ENCODE data around the gene UCP3.

DNA sequence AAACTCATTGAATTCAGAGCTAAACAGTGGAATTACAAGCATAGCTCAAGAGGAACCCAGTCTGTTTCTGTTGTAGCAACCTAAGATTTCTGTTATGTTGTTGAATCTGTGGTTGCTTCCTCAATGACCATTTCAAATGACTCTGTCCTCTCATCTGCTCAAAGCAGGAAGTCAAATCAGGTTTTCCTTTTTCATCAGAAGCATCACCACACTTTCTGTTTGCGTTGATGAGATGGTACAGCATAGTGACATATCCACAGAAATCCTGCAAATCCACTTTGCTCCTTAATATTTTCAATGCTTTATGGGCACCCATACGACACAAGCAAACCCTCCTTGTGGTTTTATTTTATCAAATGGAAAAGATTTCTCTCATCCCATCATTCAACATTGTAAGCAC is 13.6 kb downstream of the UCP3 start:
- no peak for TF ChIP-seq EZH2 (IDR thresholded peaks at IDR 0.05)
- no peak for TF ChIP-seq POLR2A (IDR thresholded peaks at IDR 0.05; ENCODE audit: borderline replicate concordance, extremely low read depth, insufficient read depth, insufficient read length)
- TF ChIP-seq ATF3 (IDR thresholded peaks at IDR 0.05): no peak
- TF ChIP-seq EZH2phosphoT487 (IDR thresholded peaks at IDR 0.05; ENCODE audit: borderline replicate concordance): no peak
- TF ChIP-seq CTCF (IDR thresholded peaks at IDR 0.05 in 2 of 3, conservative IDR thresholded peaks at IDR 0.05 in 1 of 3; ENCODE audit: borderline replicate concordance in 1 of 3, insufficient read depth in 1 of 3, low read depth in 2 of 3, low read length in 2 of 3): no peak
- no peak for TF ChIP-seq RAD21 (IDR thresholded peaks at IDR 0.05; ENCODE audit: low read depth)
- TF ChIP-seq POLR2AphosphoS5 (IDR thresholded peaks at IDR 0.05; ENCODE audit: low read depth, low read length): no peak
- TF ChIP-seq SP1 (IDR thresholded peaks at IDR 0.05; ENCODE audit: low read depth): no peak
- TF ChIP-seq, protein P1, sequence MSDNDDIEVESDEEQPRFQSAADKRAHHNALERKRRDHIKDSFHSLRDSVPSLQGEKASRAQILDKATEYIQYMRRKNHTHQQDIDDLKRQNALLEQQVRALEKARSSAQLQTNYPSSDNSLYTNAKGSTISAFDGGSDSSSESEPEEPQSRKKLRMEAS (IDR thresholded peaks at IDR 0.05): no peak

All from HCT116 (cell line).